Psoas muscle (tissue), 8 donors: ENCODE measurements around the gene TMA16. TPM values are rescaled to one million over a fixed set of nuclear protein-coding genes. Genes with fewer than 3 reads are reported as not detected.

Experiments
- ATAC-seq, 4 donors: fragments of 200-7000 bp; cut with Tn5 transposase; one replicate each; pipeline ENCODE4 v1.9.1; 2020; ENCODE audit warnings: moderate library complexity in 3 of 4, mild to moderate bottlenecking in 2 of 4
- DNase-seq, 2 donors: peaks; one replicate each; pipeline ENCODE4 v3.0.0-alpha.2; 2020
- H3K27ac ChIP-seq: fragments of 200-600 bp; one replicate; pipeline ENCODE4 v1.8.0; 2022
- H3K27me3 ChIP-seq, 3 donors: fragments of 200-600 bp in 1 of 3; one replicate each; pipeline versions ENCODE4 v1.6.1 to v1.8.0; 2013 to 2022; ENCODE audit warnings: low read length in 2 of 3, mild to moderate bottlenecking in 2 of 3, moderate library complexity in 1 of 3; ENCODE audit not compliant: insufficient read depth in 3 of 3
- H3K36me3 ChIP-seq, 2 donors: fragments of 200-600 bp in 1 of 2; one replicate each; pipeline versions ENCODE4 v1.6.1 to v1.8.0; 2013 to 2022; ENCODE audit warnings: low read depth in 1 of 2, mild to moderate bottlenecking in 1 of 2, moderate library complexity in 1 of 2; ENCODE audit not compliant: insufficient read depth in 1 of 2
- H3K4me1 ChIP-seq: fragments of 200-600 bp; one replicate; pipeline ENCODE4 v1.8.0; 2022
- H3K4me3 ChIP-seq: fragments of 200-600 bp; one replicate; pipeline ENCODE4 v1.8.0; 2022; ENCODE audit warnings: mild to moderate bottlenecking
- H3K9me3 ChIP-seq: fragments of 200-600 bp; one replicate; pipeline ENCODE4 v1.8.0; 2022
- WGBS, 3 donors: extraction: QIAGEN DNeasy Blood & Tissue Kit; methylation state at CpG; one replicate each; pipeline versions ENCODE4 v1.1.6 to v1.1.7; 2013; 5-methylcytosine and 5-hydroxymethylcytosine counted together
- intact Hi-C, 2 donors: fragments of 100-400 bp; cut with DNase I; formaldehyde crosslinking; loops; one replicate each; pipeline versions ENCODE4 v1.11.0 to v1.14.2; 2022
- polyA plus RNA-seq, 3 donors: library from polyadenylated mRNA; stranded (reverse); fragments of 200-250 nt; gene quantifications; one replicate each; pipeline ENCODE4 v1.2.3, GENCODE V29; 2013
- total RNA-seq, 4 donors: library from RNA; stranded (reverse); fragmentation: NEBNext Ultra II Directional in 2 of 4; extraction: Animal tissue kit (Norgen Biotek cat#: 25700) in 2 of 4; gene quantifications; one replicate each; pipeline versions ENCODE4 v1.2.1 to v1.2.4, GENCODE V29; 2021 to 2023
- TF ChIP-seq, protein P1 (sequence below): fragments of 200-600 bp; IDR thresholded peaks from one replicate; pipeline ENCODE4 v1.8.0; 2022; ENCODE audit warnings: antibody characterized with exemption
- donor health status: healthy with polysubstance abuse.
- donor health status: DM: no; HTN: no; CAD: no; lungs with moderate emphysema.
- donor health status: Bipolar disorder and iron deficiency.
- donor health status: healthy.
- donor health status: DM: yes; HTN: yes; CAD: no.
- donor health status: DM: no; HTN: no; CAD: no.
- donor health status: DM: no; HTN: no; CAD: no.
- donor health status: DM: yes; HTN: yes; CAD: no.

TMA16 gene
- total and polyA plus RNA-seq, 7 donors, result 4.6 to 14.7 (median 9.9) TPM

DNA sequence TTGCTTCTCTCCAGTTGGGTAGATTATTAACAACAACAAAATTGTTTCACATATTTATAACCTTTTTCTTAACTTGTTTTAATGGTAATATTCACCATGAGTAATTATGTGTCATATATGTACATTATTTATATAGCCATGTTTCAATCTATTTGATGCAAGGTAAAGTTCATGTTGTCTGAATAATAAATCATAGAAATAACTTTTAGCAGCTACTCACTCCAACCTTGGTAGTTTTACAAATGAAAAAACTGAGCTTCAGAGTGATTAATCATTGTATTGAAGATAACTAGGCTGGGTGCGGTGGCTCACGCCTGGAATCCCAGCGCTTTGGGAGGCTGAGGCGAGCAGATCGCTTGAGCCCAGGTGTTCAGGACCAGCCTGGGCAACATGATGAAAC lies 46.0 kb downstream of the TMA16 start:
- TF ChIP-seq, protein P1, sequence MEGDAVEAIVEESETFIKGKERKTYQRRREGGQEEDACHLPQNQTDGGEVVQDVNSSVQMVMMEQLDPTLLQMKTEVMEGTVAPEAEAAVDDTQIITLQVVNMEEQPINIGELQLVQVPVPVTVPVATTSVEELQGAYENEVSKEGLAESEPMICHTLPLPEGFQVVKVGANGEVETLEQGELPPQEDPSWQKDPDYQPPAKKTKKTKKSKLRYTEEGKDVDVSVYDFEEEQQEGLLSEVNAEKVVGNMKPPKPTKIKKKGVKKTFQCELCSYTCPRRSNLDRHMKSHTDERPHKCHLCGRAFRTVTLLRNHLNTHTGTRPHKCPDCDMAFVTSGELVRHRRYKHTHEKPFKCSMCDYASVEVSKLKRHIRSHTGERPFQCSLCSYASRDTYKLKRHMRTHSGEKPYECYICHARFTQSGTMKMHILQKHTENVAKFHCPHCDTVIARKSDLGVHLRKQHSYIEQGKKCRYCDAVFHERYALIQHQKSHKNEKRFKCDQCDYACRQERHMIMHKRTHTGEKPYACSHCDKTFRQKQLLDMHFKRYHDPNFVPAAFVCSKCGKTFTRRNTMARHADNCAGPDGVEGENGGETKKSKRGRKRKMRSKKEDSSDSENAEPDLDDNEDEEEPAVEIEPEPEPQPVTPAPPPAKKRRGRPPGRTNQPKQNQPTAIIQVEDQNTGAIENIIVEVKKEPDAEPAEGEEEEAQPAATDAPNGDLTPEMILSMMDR, result no peak
- Histone ChIP-seq H3K36me3 (no peaks in the 10 kb centered on the region), H3K4me3 (no peak overlapping the region), H3K27me3 (no peaks in the 10 kb centered on the region), H3K9me3 (no peaks in the 10 kb centered on the region), H3K4me1 (no peaks in the 10 kb centered on the region), H3K27ac (no peak overlapping the region)
- intact Hi-C loops, result loop anchor here in 1 of 2 donors (5.0 kb wide), 1 partner anchor 1043 kb away; no protein-coding TSS in a partner anchor
- no peak for ATAC-seq
- DNase-seq, result no peak
- WGBS, 3 donors, result 96 to 100% (median 98%) methylated on average over 5 of the region's 5 CpGs

DNA sequence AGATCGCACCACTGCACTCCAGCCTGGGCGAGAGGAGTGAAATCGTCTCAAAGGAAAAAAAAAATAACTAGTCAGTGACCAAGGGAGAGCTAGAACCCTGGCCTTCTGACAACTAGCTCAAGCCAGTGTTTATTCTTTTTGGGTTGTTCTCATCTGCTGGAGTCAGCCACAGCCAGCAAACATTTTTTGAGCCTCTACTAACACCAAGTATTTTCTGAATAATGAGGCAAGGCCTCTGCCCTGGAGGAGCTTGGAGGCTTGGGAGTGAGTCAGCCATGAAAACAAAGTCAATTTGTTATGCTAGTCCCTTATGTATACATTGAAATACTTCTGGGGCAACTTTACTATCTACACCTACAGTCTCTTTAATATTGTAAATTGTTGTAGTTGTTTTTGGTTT lies 46.5 kb downstream of the TMA16 start:
- Histone ChIP-seq H3K27ac (no peak overlapping the region), H3K4me3 (no peak overlapping the region), H3K36me3 (no peaks in the 10 kb centered on the region), H3K4me1 (no peaks in the 10 kb centered on the region), H3K27me3 (no peaks in the 10 kb centered on the region), H3K9me3 (no peaks in the 10 kb centered on the region)
- ATAC-seq (no peak), DNase-seq (no peak)
- WGBS, 3 donors, result 62 to 78% (median 63%) methylated on average over 3 of the region's 3 CpGs
- TF ChIP-seq, protein P1, result no peak
- intact Hi-C loops, result loop anchor here in 1 of 2 donors (5.0 kb wide), 1 partner anchor 1044 kb away; no protein-coding TSS in a partner anchor

DNA sequence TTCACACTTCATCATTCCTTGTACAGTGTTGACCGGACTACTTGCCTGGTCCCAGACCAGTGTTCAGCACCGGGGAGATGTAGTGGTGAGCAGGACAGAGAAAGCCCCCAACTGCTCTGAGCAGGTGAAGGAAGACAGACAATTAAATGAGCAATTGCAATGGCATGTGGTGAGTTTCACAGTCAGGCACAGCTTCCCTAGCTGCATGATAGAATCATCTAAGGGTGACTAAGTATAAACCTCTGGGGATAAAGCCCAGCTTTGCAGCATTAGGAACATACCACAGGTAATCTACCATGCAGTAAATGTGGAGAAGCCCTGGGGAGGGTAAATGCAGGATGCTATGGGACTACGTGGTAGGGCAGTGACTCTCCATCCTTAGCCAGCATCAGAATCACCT lies 47.8 kb downstream of the TMA16 start:
- H3K27ac ChIP-seq, result no peak overlapping the region
- H3K27me3 ChIP-seq, result no peaks in the 10 kb centered on the region
- 85 to 90% (median 86%) methylated on average over 3 of the region's 3 CpGs for WGBS, 3 donors
- H3K4me1 ChIP-seq, result no peaks in the 10 kb centered on the region
- ATAC-seq (no peak), DNase-seq (no peak)
- intact Hi-C loops, result loop anchor here in 1 of 2 donors (2.0 to 5.0 kb wide), 2 partner anchors 53 to 1045 kb away; no protein-coding TSS in a partner anchor
- TF ChIP-seq, protein P1, result no peak
- H3K9me3 ChIP-seq, result no peaks in the 10 kb centered on the region
- H3K36me3 ChIP-seq, result no peaks in the 10 kb centered on the region
- H3K4me3 ChIP-seq, result no peak overlapping the region

DNA sequence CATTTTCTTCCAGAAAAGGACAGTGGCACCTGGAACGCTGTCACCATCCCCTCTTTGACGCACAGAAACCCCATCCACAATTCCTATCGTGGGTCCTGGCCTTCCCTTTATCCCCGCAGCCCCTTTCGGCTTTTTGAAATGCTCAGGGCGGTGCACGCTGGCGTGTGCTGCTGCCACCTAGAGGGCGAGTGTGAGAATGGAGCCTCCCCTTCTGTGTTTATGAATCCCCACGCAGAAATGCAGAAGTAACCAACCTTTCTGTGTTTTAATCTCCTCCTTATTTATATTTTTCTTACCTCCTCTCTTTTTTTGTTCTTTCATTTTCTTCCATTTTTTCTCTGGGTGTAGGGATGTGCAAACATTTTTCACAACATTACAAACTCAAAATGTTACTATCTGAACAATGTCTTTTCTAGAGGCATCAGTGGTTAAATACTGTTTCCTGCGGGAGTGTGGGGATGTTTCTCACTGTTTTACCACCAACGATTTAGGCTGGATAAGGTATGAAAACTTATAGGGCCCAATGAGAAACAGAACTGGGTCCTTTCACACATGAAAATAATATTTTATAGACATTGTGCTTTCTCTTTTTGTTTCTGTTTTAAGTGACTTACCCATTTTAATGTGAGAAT lies 50.0 kb downstream of the TMA16 start:
- DNase-seq (peak; percentile 34 to 63), ATAC-seq (peak; percentile 44 to 89 (median 68))
- Histone ChIP-seq H3K27ac (no peak overlapping the region), H3K4me1 (no peaks in the 10 kb centered on the region), H3K9me3 (no peaks in the 10 kb centered on the region), H3K4me3 (peak overlapping the region; percentile 41), H3K36me3 (no peaks in the 10 kb centered on the region), H3K27me3 (no peaks in the 10 kb centered on the region)
- 6 to 9% (median 8%) methylated on average over 12 of the region's 12 CpGs for WGBS, 3 donors
- TF ChIP-seq, protein P1, result peak; percentile 86
- intact Hi-C loops, result loop anchor here (5.0 kb wide), 2 partner anchors 62 to 1047 kb away; no protein-coding TSS in a partner anchor
